ENCODE results near the gene SPACA9. TPM values are rescaled to one million over a fixed set of nuclear protein-coding genes. Genes with fewer than 3 reads are reported as not detected.

Gene SPACA9
- total and polyA plus RNA-seq, 10 of the 15 experiments (the other 5 are each of a cell fraction or from before 2014, with no cell fraction given): 0.68 to 2.9 (median 1.0) TPM

DNA sequence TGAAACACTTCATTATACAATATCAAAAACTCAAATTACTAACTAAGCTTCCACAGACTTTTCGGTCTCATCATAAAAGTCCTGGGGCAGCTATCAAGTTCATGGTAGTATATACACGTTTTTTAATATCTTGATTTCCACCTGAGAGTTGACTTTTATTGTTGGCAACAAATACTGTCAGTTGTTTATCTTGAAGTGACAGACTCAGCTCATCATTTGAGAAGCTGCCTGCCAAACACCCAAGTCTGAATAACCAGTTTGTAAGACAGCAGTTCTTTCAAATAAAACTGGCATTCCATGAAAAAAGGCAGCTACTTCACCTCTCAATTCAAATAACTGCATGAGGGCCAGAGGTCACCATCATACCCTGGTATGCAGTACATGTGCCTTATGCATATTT lies 30.6 kb downstream of the SPACA9 start:
- Histone ChIP-seq H3K4me1 (ENCODE audit: control insufficient read depth, insufficient read depth, low read length) (no peaks in the 10 kb centered on the region), H3K79me2 (ENCODE audit: control insufficient read depth, insufficient read depth, low read length) (no peaks in the 10 kb centered on the region), H3K4me2 (ENCODE audit: control insufficient read depth, insufficient read depth) (no peak overlapping the region), H2AFZ (ENCODE audit: control insufficient read depth, low read depth, low read length) (no peak overlapping the region), H3K27ac (ENCODE audit: control insufficient read depth, insufficient read depth) (no peak overlapping the region), H4K20me1 (ENCODE audit: control insufficient read depth, insufficient read depth) (no peaks in the 10 kb centered on the region), H3K27me3 (replicated peaks in 1 of 2; ENCODE audit: control insufficient read depth in 2 of 2, insufficient read depth in 2 of 2, low read length in 1 of 2) (no peaks in the 10 kb centered on the region), H3K9ac (ENCODE audit: control insufficient read depth, insufficient read depth, low read length) (no peak overlapping the region), H3K36me3 (ENCODE audit: control insufficient read depth in 2 of 2, insufficient read depth in 2 of 2, low read length in 1 of 2) (peaks cover 4 to 11% of the 10 kb centered on the region in 2 experiments; a peak in 3 of 4 replicates), H3K9me3 (replicated peaks; ENCODE audit: control insufficient read depth, insufficient read depth, low read length) (no peaks in the 10 kb centered on the region), H3K4me3 (no peak overlapping the region)
- CTCF ChIA-PET: interaction anchor here (3.3 kb wide), 1 partner anchor 9 kb away, joined by 24 read pairs; no protein-coding TSS in a partner anchor
- no peak for DNase-seq (ENCODE audit: low read depth, low spot score)
- in situ Hi-C loops (cut with MboI) (no loop called here), intact Hi-C loops (cut with micrococcal nuclease; ENCODE audit: unreplicated experiment) (loop anchor here (10.0 kb wide), 2 partner anchors 235 to 405 kb away; partner anchors contain the start of gene GTF3C4)
- ATAC-seq: no peak
- no peak for TF ChIP-seq TAF1 (IDR thresholded peaks at IDR 0.05; ENCODE audit: borderline replicate concordance, low read depth, low read length)
- no peak for TF ChIP-seq CHD1 (IDR thresholded peaks at IDR 0.05; ENCODE audit: low read depth, low read length)
- TF ChIP-seq ZNF207 (IDR thresholded peaks at IDR 0.05; ENCODE audit: borderline replicate concordance): no peak
- TF ChIP-seq MLLT1 (IDR thresholded peaks at IDR 0.05): no peak
- TF ChIP-seq USF2 (IDR thresholded peaks at IDR 0.05; ENCODE audit: borderline replicate concordance, low read depth, low read length): no peak
- TF ChIP-seq RAD21 (IDR thresholded peaks at IDR 0.05; ENCODE audit: insufficient read depth, low read depth, low read length): no peak
- TF ChIP-seq JUNB (IDR thresholded peaks at IDR 0.05): no peak
- BruUV-seq (replicated peaks): no TSS peak
- RAD21 ChIA-PET (ENCODE audit: unreplicated experiment): no interaction called here
- POLR2A ChIA-PET: interaction anchor here (0.5 to 0.8 kb wide), 2 partner anchors 61 to 420 kb away, joined by 3 read pairs; no protein-coding TSS in a partner anchor
- WGBS (ENCODE audit: insufficient coverage, insufficient replicate concordance, low lambda C conversion rate, missing lambda C conversion rate): 83% methylated on average over 2 of the region's 2 CpGs
- SMC1A ChIA-PET (ENCODE audit: uncharacterized antibody, unreplicated experiment): interaction anchor here (1.2 kb wide), 1 partner anchor 9 kb away, joined by 4 read pairs; no protein-coding TSS in a partner anchor
- FAIRE-seq: no peak

All from GM12878 (cell line).